Activated CD8-positive, alpha-beta T cell treated with anti-CD3 and anti-CD28 coated beads for 36 hours (primary cell): Measurements from ENCODE around the gene AGT. TPM values are rescaled to one million over a fixed set of nuclear protein-coding genes. Genes with fewer than 3 reads are reported as not detected.

Experiments
- ATAC-seq: fragments of 200-7000 bp; cut with Tn5 transposase; one replicate; pipeline ENCODE4 v1.10.0; 2021; ENCODE audit warnings: mild to moderate bottlenecking, moderate library complexity
- CTCF ChIA-PET: fragments of 350-600 bp; sonication (Branson Sonifier 250); formaldehyde crosslinking; loops from one replicate; lab custom pipeline; 2021; ENCODE audit warnings: antibody characterized with exemption; lab: Charles Lee
- POLR2A ChIA-PET: fragments of 350-600 bp; sonication (Branson Sonifier 250); formaldehyde crosslinking; loops from one replicate; lab custom pipeline; 2021; ENCODE audit warnings: antibody characterized with exemption; lab: Charles Lee
- DNase-seq: peaks from one replicate; pipeline ENCODE4 v3.0.0-alpha.2; 2020
- H3K27ac Mint-ChIP-seq: one replicate; pipeline ENCODE4 v1.8.0; 2021; ENCODE audit warnings: mild to moderate bottlenecking, mixed read lengths
- H3K27me3 Mint-ChIP-seq: one replicate; pipeline ENCODE4 v1.8.0; 2021; ENCODE audit warnings: mixed read lengths
- H3K36me3 Mint-ChIP-seq: one replicate; pipeline ENCODE4 v1.8.0; 2021; ENCODE audit warnings: low read depth, mixed read lengths
- H3K4me1 Mint-ChIP-seq: one replicate; pipeline ENCODE4 v1.8.0; 2021; ENCODE audit warnings: low read depth, mixed read lengths
- H3K4me3 Mint-ChIP-seq: one replicate; pipeline ENCODE4 v1.8.0; 2021; ENCODE audit warnings: mild to moderate bottlenecking, moderate library complexity, mixed read lengths
- H3K9me3 Mint-ChIP-seq: one replicate; pipeline ENCODE4 v1.8.0; 2021; ENCODE audit warnings: mixed read lengths
- intact Hi-C: fragments of 100-400 bp; cut with micrococcal nuclease; formaldehyde crosslinking; loops from one replicate; pipeline ENCODE4 v1.10.0; 2022
- total RNA-seq, 2 experiments: library from RNA; stranded (reverse); gene quantifications; one replicate each; pipeline ENCODE4 v1.2.3, GENCODE V29; 2021
- TF ChIP-seq, protein P1 (sequence below): fragments of 200-600 bp; IDR thresholded peaks from one replicate; pipeline ENCODE4 v1.8.0; 2022; ENCODE audit warnings: antibody characterized with exemption, mild to moderate bottlenecking

AGT gene
- total RNA-seq = not detected

DNA sequence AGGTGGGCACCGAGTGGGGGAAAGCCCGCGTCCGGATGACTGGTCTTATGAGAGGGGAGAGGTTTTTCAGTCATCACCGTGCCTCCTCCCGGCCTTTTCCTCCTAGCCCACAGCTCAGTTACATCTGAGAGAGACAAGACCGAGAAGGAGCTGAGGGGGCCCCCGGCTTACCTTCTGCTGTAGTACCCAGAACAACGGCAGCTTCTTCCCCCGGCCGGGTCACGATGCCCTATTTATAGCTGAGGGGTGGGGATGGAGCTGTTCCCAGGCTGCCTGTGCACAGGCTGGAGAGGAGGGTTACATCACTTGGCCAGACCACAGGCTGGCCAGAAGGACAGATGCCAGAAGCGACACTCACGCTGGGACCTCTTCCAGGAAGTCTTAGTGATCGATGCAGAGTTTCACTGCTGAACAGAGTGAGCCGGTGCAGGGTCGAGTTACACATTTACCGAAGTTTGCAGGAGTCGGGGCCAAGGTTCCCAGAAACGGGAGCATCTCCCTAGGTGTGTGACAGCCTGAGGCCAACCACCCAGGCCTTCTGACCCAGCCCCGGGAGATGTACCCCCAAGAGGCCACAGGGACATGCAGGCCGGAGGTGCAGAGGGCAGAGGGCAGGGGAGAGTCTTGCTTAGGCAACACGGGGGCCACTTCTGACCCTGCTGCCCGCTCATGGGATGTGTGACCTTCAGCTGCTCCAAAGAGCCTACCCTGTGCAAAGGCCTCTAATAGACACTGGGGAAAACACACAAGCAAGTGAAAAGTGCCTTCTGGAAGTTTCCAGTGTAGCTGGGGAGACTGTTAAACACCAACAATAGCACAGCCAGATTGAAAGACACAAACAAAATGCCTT, at the start of gene AGT:
Gene AGT (minus strand): TSS at position 208 of the 850 bp plus-strand sequence. CDS start 3,299 bp downstream, outside the sequence.
- CTCF ChIA-PET = no interaction called here

DNA sequence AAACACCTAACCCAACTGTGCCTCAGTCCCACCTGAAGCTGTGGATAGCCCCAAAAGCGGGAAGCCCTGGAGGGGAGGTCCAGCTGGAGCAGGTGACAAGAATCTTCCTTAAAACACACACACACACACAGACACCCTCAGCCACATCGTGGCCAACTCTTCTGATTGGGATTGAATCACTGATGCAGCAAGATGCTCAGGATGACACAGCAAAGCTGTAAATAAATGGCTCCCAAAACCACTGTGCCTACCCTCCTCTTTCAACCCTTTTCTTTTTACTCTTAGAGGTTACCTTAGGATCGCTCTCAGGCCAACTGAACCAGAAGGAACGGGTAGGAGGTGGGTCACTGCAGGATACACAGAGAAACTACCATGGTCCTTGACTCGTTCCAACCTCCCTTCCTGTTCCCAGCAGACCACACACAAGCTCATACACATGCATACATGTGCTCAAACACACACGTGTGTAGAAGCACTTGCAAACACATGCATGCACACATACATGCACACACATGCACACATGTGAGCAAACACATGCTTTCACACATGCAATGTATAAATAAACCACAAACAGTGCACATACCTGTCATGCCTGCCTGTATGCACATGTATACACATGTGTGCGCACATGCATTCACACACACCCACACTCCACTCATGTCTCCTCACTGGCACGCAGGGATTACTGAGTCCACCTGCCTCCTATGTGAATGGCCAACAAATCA, 47.7 kb upstream of the AGT start:
- TF ChIP-seq, protein P1, sequence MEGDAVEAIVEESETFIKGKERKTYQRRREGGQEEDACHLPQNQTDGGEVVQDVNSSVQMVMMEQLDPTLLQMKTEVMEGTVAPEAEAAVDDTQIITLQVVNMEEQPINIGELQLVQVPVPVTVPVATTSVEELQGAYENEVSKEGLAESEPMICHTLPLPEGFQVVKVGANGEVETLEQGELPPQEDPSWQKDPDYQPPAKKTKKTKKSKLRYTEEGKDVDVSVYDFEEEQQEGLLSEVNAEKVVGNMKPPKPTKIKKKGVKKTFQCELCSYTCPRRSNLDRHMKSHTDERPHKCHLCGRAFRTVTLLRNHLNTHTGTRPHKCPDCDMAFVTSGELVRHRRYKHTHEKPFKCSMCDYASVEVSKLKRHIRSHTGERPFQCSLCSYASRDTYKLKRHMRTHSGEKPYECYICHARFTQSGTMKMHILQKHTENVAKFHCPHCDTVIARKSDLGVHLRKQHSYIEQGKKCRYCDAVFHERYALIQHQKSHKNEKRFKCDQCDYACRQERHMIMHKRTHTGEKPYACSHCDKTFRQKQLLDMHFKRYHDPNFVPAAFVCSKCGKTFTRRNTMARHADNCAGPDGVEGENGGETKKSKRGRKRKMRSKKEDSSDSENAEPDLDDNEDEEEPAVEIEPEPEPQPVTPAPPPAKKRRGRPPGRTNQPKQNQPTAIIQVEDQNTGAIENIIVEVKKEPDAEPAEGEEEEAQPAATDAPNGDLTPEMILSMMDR = no peak
- ChIA-PET CTCF (no interaction called here), POLR2A (no interaction called here)
- Mint-ChIP-seq H3K4me3 (no peak overlapping the region), H3K27ac (no peak overlapping the region), H3K9me3 (no peaks in the 10 kb centered on the region), H3K4me1 (no peaks in the 10 kb centered on the region), H3K27me3 (no peaks in the 10 kb centered on the region), H3K36me3 (no peaks in the 10 kb centered on the region)
- DNase-seq (no peak), ATAC-seq (no peak)
- intact Hi-C loops = no loop called here

More for the DNA sequence above, at the start of gene AGT:
- no peaks in the 10 kb centered on the region for H3K4me1 Mint-ChIP-seq
- no peaks in the 10 kb centered on the region for H3K36me3 Mint-ChIP-seq
- TF ChIP-seq, protein P1 = no peak
- H3K4me3 Mint-ChIP-seq = no peak within 1 kb of the TSS
- peaks cover 5% of the 10 kb centered on the region for H3K9me3 Mint-ChIP-seq
- H3K27me3 Mint-ChIP-seq = peaks cover 8% of the 10 kb centered on the region
- intact Hi-C loops = no loop called here
- POLR2A ChIA-PET = no interaction called here
- ATAC-seq = no peak
- no peak for DNase-seq
- no peak within 1 kb of the TSS for H3K27ac Mint-ChIP-seq

DNA sequence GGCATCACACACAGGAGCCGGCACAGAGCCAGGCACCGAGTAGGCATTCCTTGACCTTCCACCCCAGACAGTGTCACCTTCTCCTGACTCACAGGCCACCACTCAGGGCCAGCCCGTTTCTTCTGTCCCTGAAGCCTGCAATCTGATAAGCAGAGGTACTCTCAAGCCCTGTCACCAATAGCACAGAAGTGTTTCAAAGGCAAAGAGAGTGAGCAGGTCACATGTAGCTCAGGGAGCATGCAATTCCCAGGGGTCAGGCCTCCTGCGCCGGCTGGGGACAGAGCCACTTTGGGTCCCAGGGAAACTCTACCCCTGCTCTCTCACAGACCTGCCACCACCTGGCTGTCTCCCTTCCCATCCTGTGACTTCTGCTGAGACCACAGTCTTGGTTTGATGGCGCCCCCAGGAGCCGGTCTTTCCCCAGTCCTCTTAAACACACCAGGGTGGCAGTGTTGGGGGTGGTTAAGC, 46.5 kb upstream of the AGT start:
- intact Hi-C loops = no loop called here
- POLR2A ChIA-PET = no interaction called here

DNA sequence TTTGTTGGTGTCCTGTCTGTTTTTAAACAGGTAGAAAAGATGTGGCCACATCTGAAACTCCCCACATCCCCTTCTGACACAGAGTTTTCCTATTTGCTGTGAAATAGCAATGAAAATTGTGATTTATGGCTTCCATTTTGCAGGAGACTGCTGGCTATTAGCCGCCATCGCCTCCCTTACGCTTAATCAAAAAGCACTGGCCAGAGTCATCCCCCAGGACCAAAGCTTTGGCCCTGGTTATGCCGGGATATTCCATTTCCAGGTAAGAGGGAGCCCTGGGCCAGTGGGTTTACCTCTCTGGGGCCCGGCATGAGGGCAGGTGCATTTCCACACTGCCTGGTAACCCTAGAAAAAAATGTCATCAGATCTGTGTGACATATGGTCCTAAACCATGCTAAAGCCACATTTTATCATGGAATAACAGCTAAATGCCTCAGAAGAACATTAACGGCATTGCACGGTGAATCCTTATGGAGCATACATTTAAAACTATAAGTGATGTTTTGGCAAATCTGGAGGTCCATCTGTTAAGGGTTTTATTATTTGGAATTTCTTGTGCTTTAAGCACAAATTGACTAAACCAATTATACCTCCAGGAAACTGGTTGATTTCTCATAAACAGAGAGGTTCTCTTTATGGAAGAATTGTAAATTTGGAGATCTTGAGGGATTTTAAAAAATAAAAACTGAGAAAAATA, 45.6 kb upstream of the AGT start:
- CTCF ChIA-PET = no interaction called here

More for the DNA sequence above, 46.5 kb upstream of the AGT start:
- Mint-ChIP-seq H3K4me3 (no peak overlapping the region), H3K27me3 (no peaks in the 10 kb centered on the region), H3K36me3 (no peaks in the 10 kb centered on the region), H3K27ac (no peak overlapping the region), H3K4me1 (no peaks in the 10 kb centered on the region), H3K9me3 (no peaks in the 10 kb centered on the region)
- CTCF ChIA-PET = no interaction called here
- DNase-seq = no peak
- no peak for ATAC-seq
- TF ChIP-seq, protein P1 = no peak

More for the DNA sequence above, 45.6 kb upstream of the AGT start:
- TF ChIP-seq, protein P1 = no peak
- Mint-ChIP-seq H3K27ac (no peak overlapping the region), H3K9me3 (no peaks in the 10 kb centered on the region), H3K4me3 (no peak overlapping the region), H3K36me3 (no peaks in the 10 kb centered on the region), H3K4me1 (no peaks in the 10 kb centered on the region), H3K27me3 (no peaks in the 10 kb centered on the region)
- POLR2A ChIA-PET = no interaction called here
- ATAC-seq (no peak), DNase-seq (no peak)
- intact Hi-C loops = no loop called here
